Loucy (cell line): ENCODE results near the gene SMG6.

Experiments
- H2AFZ ChIP-seq: fragments of 200-600 bp; sonication (generic); 2 replicates; pipeline ENCODE4 v1.6.0; 2016; ENCODE audit warnings: antibody characterized with exemption, mild to moderate bottlenecking, low read length, moderate library complexity
- H3F3A ChIP-seq: fragments of 200-600 bp; 2 replicates; pipeline ENCODE4 v1.6.0; 2016; ENCODE audit warnings: antibody characterized with exemption, low read depth, mild to moderate bottlenecking
- H3K27me3 ChIP-seq: fragments of 200-600 bp; sonication (generic); 2 replicates; pipeline ENCODE4 v1.6.1; 2014; ENCODE audit warnings: low read length, mild to moderate bottlenecking; ENCODE audit not compliant: insufficient read depth, poor library complexity, severe bottlenecking
- H3K36me3 ChIP-seq: fragments of 200-600 bp; sonication (generic); 2 replicates; pipeline ENCODE4 v1.6.1; 2016; ENCODE audit warnings: low read length; ENCODE audit not compliant: insufficient read depth
- H3K4me1 ChIP-seq: fragments of 200-600 bp; sonication (generic); 2 replicates; pipeline ENCODE4 v1.5.1; 2014; ENCODE audit warnings: low read length, mild to moderate bottlenecking; ENCODE audit not compliant: insufficient read depth, poor library complexity, severe bottlenecking
- H3K4me2 ChIP-seq: fragments of 200-600 bp; sonication (generic); 2 replicates; pipeline ENCODE4 v1.6.0; 2014; ENCODE audit warnings: antibody characterized with exemption, low read length, low read depth, mild to moderate bottlenecking; ENCODE audit not compliant: poor library complexity, severe bottlenecking
- H3K4me3 ChIP-seq: fragments of 200-600 bp; sonication (generic); 2 replicates; pipeline ENCODE4 v1.5.1; 2014; ENCODE audit warnings: low read length, mild to moderate bottlenecking, mixed read lengths; ENCODE audit not compliant: poor library complexity, severe bottlenecking
- H3K79me2 ChIP-seq: fragments of 200-600 bp; sonication (generic); 2 replicates; pipeline ENCODE4 v1.6.1; 2014; ENCODE audit warnings: low read length; ENCODE audit not compliant: insufficient read depth
- H3K9ac ChIP-seq: fragments of 200-600 bp; sonication (generic); 2 replicates; pipeline ENCODE4 v1.6.0; 2014; ENCODE audit warnings: mild to moderate bottlenecking, low read depth, low read length, moderate library complexity; ENCODE audit not compliant: poor library complexity, severe bottlenecking
- H3K9me2 ChIP-seq: fragments of 200-600 bp; sonication (generic); replicated peaks from 2 replicates; pipeline ENCODE4 v1.6.1; 2016; ENCODE audit warnings: low read depth, low read length, mixed read lengths
- H3K9me3 ChIP-seq: fragments of 200-600 bp; sonication (generic); 2 replicates; pipeline ENCODE4 v1.6.1; 2014; ENCODE audit warnings: mild to moderate bottlenecking, antibody characterized with exemption, low read length, low read depth; ENCODE audit not compliant: insufficient read depth
- H4K20me1 ChIP-seq: fragments of 200-600 bp; sonication (generic); 2 replicates; pipeline ENCODE4 v1.6.0; 2014; ENCODE audit warnings: antibody characterized with exemption, low read length, mild to moderate bottlenecking; ENCODE audit not compliant: insufficient read depth, poor library complexity, severe bottlenecking
- CTCF ChIP-seq: fragments of 200-600 bp; sonication (generic); conservative IDR thresholded peaks from 2 replicates; pipeline ENCODE4 v1.5.1; 2014; ENCODE audit warnings: mild to moderate bottlenecking, antibody characterized with exemption, low read length
- EZH2phosphoT487 ChIP-seq: fragments of 200-600 bp; IDR thresholded peaks from 2 replicates; pipeline ENCODE4 v1.6.1; 2018; ENCODE audit warnings: antibody characterized with exemption, mild to moderate bottlenecking, moderate library complexity, borderline replicate concordance

Gene SMG6

GRCh38 chr17:2187758-2188157, 115.8 kb downstream of the SMG6 start:
- Histone ChIP-seq H3K9me2 (no peaks in the 10 kb centered on the region), H3K27me3 (no peaks in the 10 kb centered on the region), H3K79me2 (peaks cover 31% of the 10 kb centered on the region), H3K9me3 (no peaks in the 10 kb centered on the region), H4K20me1 (no peaks in the 10 kb centered on the region), H3K4me3 (no peak overlapping the region), H3K4me2 (no peak overlapping the region), H2AFZ (no peak overlapping the region), H3F3A (peaks cover 10% of the 10 kb centered on the region), H3K4me1 (peaks cover 34% of the 10 kb centered on the region), H3K36me3 (peaks cover 72% of the 10 kb centered on the region; the same call in 1 of the 2 replicates), H3K9ac (no peak overlapping the region)
- no peak for TF ChIP-seq EZH2phosphoT487
- no peak for TF ChIP-seq CTCF

DNA sequence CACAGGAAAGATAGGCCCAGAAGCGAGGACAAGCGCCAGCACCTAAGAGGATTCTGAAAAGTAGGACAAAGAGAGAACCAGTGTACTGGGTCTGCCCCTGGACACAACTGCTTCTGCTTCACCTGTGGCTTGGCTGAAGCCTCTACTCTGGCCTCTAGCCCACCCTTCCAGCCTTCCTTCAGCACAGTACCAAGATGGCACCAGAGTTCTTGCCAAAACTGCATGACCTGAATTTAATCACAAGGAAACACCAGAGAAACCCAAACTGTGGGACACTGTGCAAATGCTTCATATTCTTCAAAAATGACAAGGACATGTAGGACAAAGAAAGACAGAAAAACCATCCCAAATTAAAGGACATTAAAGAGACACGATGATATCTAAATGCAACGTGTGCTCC, 116.6 kb downstream of the SMG6 start:
- Histone ChIP-seq H3K36me3 (peaks cover 79% of the 10 kb centered on the region; the same call in 1 of the 2 replicates), H3K9me2 (no peaks in the 10 kb centered on the region), H3K9ac (no peak overlapping the region), H4K20me1 (no peaks in the 10 kb centered on the region), H3F3A (peaks cover 4% of the 10 kb centered on the region; the same call in 1 of the 2 replicates), H3K4me1 (peaks cover 28% of the 10 kb centered on the region), H3K4me3 (no peak overlapping the region), H3K79me2 (peaks cover 31% of the 10 kb centered on the region), H3K27me3 (no peaks in the 10 kb centered on the region), H2AFZ (no peak overlapping the region), H3K4me2 (no peak overlapping the region), H3K9me3 (no peaks in the 10 kb centered on the region)
- no peak for TF ChIP-seq EZH2phosphoT487
- no peak for TF ChIP-seq CTCF

- H3F3A ChIP-seq = no peaks in the 10 kb centered on the region
These were observed 118.3 kb downstream of the SMG6 start for GRCh38 chr17:2184993-2185931.

More at GRCh38 chr17:2184993-2185931, 118.3 kb downstream of the SMG6 start:
- no peaks in the 10 kb centered on the region for H3K27me3 ChIP-seq
- no peak overlapping the region for H3K9ac ChIP-seq
- peaks cover 19% of the 10 kb centered on the region for H3K79me2 ChIP-seq
- TF ChIP-seq EZH2phosphoT487 = no peak
- TF ChIP-seq CTCF = no peak
- peaks cover 81% of the 10 kb centered on the region; the same call in 1 of the 2 replicates for H3K36me3 ChIP-seq
- no peak overlapping the region for H2AFZ ChIP-seq
- H3K4me3 ChIP-seq = no peak overlapping the region
- H3K4me2 ChIP-seq = no peak overlapping the region
- H3K9me2 ChIP-seq = no peaks in the 10 kb centered on the region
- H4K20me1 ChIP-seq = no peaks in the 10 kb centered on the region
- H3K4me1 ChIP-seq = peaks cover 11% of the 10 kb centered on the region
- no peaks in the 10 kb centered on the region for H3K9me3 ChIP-seq
